K562 (cell line): ENCODE data around the gene SLC43A2. TPM values are rescaled to one million over a fixed set of nuclear protein-coding genes. Genes with fewer than 3 reads are reported as not detected.

Experiments used
- CHAMP1 ChIP-seq: fragments of 450-650 bp; IDR thresholded peaks from 2 replicates; pipeline ENCODE4 v1.6.1; 2016; ENCODE audit warnings: mild to moderate bottlenecking
- CREB1 ChIP-seq, 2 experiments: sonication (generic) in 1 of 2; formaldehyde crosslinking in 1 of 2; IDR thresholded peaks; 2 replicates each; pipeline versions ENCODE4 v1.6.1 to v1.8.0; 2012 to 2022; ENCODE audit warnings: inconsistent platforms in 1 of 2, mild to moderate bottlenecking in 1 of 2, missing genetic modification reagents in 1 of 2, moderate library complexity in 1 of 2
- CTCF ChIP-seq, 3 experiments: IDR thresholded peaks in 2 of 3; conservative IDR thresholded peaks in 1 of 3; 2 replicates each; pipeline ENCODE4 v1.5.1; 2011 to 2012; ENCODE audit warnings: low read length in 3 of 3, mild to moderate bottlenecking in 3 of 3, control low read depth in 2 of 3, improper control_type of control experiment in 1 of 3, inconsistent platforms in 1 of 3, low read depth in 1 of 3, mixed read lengths in 1 of 3, moderate library complexity in 1 of 3; ENCODE audit not compliant: insufficient read depth in 2 of 3
- CTCFL ChIP-seq: IDR thresholded peaks from 2 replicates; pipeline ENCODE4 v1.6.1; 2011; ENCODE audit warnings: borderline replicate concordance, low read depth, mild to moderate bottlenecking, moderate library complexity, low read length; ENCODE audit not compliant: insufficient read depth, poor library complexity, severe bottlenecking
- E2F4 ChIP-seq: sonication (generic); formaldehyde crosslinking; IDR thresholded peaks from 2 replicates; pipeline ENCODE4 v1.8.0; 2022; ENCODE audit warnings: mild to moderate bottlenecking, low read depth, missing genetic modification reagents
- HMGN3 ChIP-seq: IDR thresholded peaks from 2 replicates; pipeline ENCODE4 v1.6.1; 2011; ENCODE audit warnings: borderline replicate concordance, low read depth, mild to moderate bottlenecking, mixed read lengths, low read length; ENCODE audit not compliant: insufficient read length; ENCODE audit errors: extremely low read depth
- HNRNPUL1 ChIP-seq: fragments of 200-400 bp; formaldehyde crosslinking; IDR thresholded peaks from 2 replicates; pipeline ENCODE4 v1.6.1; 2017; ENCODE audit warnings: low read length
- MYC ChIP-seq, 2 experiments: fragments of 250-450 bp in 1 of 2; sonication (Bioruptor Pico) in 1 of 2; IDR thresholded peaks; 2 replicates each; pipeline versions ENCODE4 v1.5.1 to v1.6.1; 2012 to 2021; ENCODE audit warnings: low read depth in 2 of 2, borderline replicate concordance in 1 of 2, improper control_type of control experiment in 1 of 2, low read length in 1 of 2, mild to moderate bottlenecking in 1 of 2, moderate library complexity in 1 of 2
- NFIX ChIP-seq: fragments of 250-450 bp; sonication (Bioruptor Pico); IDR thresholded peaks from 2 replicates; pipeline ENCODE4 v1.4.0; 2020; ENCODE audit warnings: low read depth, mild to moderate bottlenecking, moderate library complexity
- NFRKB ChIP-seq: fragments of 450-650 bp; IDR thresholded peaks from 2 replicates; pipeline ENCODE4 v1.6.1; 2016; ENCODE audit warnings: low read depth
- POLR2AphosphoS5 ChIP-seq: IDR thresholded peaks from 2 replicates; pipeline ENCODE4 v1.6.1; 2011; ENCODE audit warnings: mild to moderate bottlenecking, low read depth, low read length, moderate library complexity; ENCODE audit not compliant: control insufficient read depth, insufficient read depth
- RB1 ChIP-seq: fragments of 450-650 bp; IDR thresholded peaks from 2 replicates; pipeline ENCODE4 v1.6.1; 2017; ENCODE audit warnings: low read depth, mild to moderate bottlenecking
- SMAD1 ChIP-seq: fragments of 150-350 bp; IDR thresholded peaks from 2 replicates; pipeline ENCODE4 v1.6.1; 2014; ENCODE audit warnings: low read length, low read depth; ENCODE audit not compliant: partially characterized antibody
- SMC3 ChIP-seq: conservative IDR thresholded peaks from 2 replicates; pipeline ENCODE4 v1.6.1; 2011; ENCODE audit warnings: low read depth, low read length, improper control_type of control experiment; ENCODE audit not compliant: insufficient read depth
- VEZF1 ChIP-seq: fragments of 200-800 bp; sonication (Bioruptor generic); IDR thresholded peaks from 2 replicates; pipeline ENCODE4 v1.6.1; 2017; ENCODE audit warnings: missing genetic modification characterization, missing compliant biosample characterization
- polyA plus RNA-seq, 8 experiments: library from polyadenylated mRNA; depleted of rRNA in 4 of 8; stranded (reverse) in 5 of 8; unstranded in 3 of 8; fragments of >200 nt; fragmentation: Nextera tagmentation in 2 of 8; fragmentation: Illumina TruSeq in 1 of 8; extraction: Ambion mirVana in 2 of 8; extraction: Trizol in 1 of 8; gene quantifications; 2 replicates each; pipeline versions ENCODE4 v1.2.1 to v1.2.3, GENCODE V29; 2011 to 2014; ENCODE audit warnings: inconsistent platforms in 1 of 8, missing spikeins in 1 of 8
- total RNA-seq, 7 experiments: library from RNA; depleted of rRNA in 6 of 7; stranded (reverse); fragments of >200 nt in 6 of 7; fragmentation: Illumina TruSeq in 2 of 7; extraction: Trizol in 2 of 7; gene quantifications; 2 replicates each; pipeline versions ENCODE4 v1.2.1 to v1.2.3, GENCODE V29; 2011 to 2021; ENCODE audit warnings: low replicate concordance in 1 of 7

Gene SLC43A2
- total and polyA plus RNA-seq, 9 of the 15 experiments (the other 6 are each of a cell fraction or from before 2014, with no cell fraction given), result 0.03 to 10.2 (median 3.6) TPM

GRCh38 chr17:1573932-1574696 lies 54.5 kb downstream of the SLC43A2 start (continued):
- peak; percentile 81 to 92 (median 84) for TF ChIP-seq CTCF (IDR thresholded peaks at IDR 0.05 in 2 of 3, conservative IDR thresholded peaks at IDR 0.05 in 1 of 3; ENCODE audit: insufficient read depth in 2 of 3, low read depth in 1 of 3, low read length in 3 of 3)
- TF ChIP-seq VEZF1 (CRISPR knock-in tag), result peak; percentile 50
- 0 out of 2 replicates have a peak, but pooled peaks have one; percentile 30 for TF ChIP-seq POLR2AphosphoS5
- TF ChIP-seq CHAMP1, result no peak
- peak; percentile 38 for TF ChIP-seq CTCFL
- peak; percentile 58; the same call in 1 of the 2 replicates for TF ChIP-seq NFIX (CRISPR knock-in tag)
- TF ChIP-seq E2F4, result no peak
- TF ChIP-seq SMC3, result peak; percentile 68
- no peak for TF ChIP-seq HNRNPUL1
- no peak for TF ChIP-seq CREB1 (IDR thresholded peaks at IDR 0.05)
- 0 out of 2 replicates have a peak, but pooled peaks have one; percentile 33 for TF ChIP-seq CREB1 (CRISPR knock-in tag; IDR thresholded peaks at IDR 0.05)
- TF ChIP-seq MYC (IDR thresholded peaks at IDR 0.05; ENCODE audit: low read depth, low read length), result peak; percentile 69
- TF ChIP-seq MYC (CRISPR knock-in tag; IDR thresholded peaks at IDR 0.05; ENCODE audit: borderline replicate concordance, low read depth), result no peak
- peak; percentile 69; the same call in 1 of the 2 replicates for TF ChIP-seq RB1
- peak; percentile 28 for TF ChIP-seq HMGN3
- peak; percentile 82 for TF ChIP-seq SMAD1
- no peak for TF ChIP-seq NFRKB
